DOHH2 (cell line): ENCODE results near the gene IVL.

Experiments
- H3F3A ChIP-seq: fragments of 200-600 bp; sonication (generic), shearing (Covaris generic); 2 replicates; pipeline ENCODE4 v1.6.0; 2016; ENCODE audit warnings: antibody characterized with exemption, mild to moderate bottlenecking; ENCODE audit not compliant: control insufficient read depth, insufficient read depth
- H3K27ac ChIP-seq: fragments of 200-600 bp; sonication (generic); 2 replicates; pipeline ENCODE4 v1.5.1; 2014; ENCODE audit warnings: low read depth, mild to moderate bottlenecking, low read length, moderate library complexity
- H3K27me3 ChIP-seq: fragments of 200-600 bp; sonication (generic); 2 replicates; pipeline ENCODE4 v1.6.1; 2014; ENCODE audit warnings: mild to moderate bottlenecking, low read length, mixed read lengths; ENCODE audit not compliant: control insufficient read depth
- H3K36me3 ChIP-seq: fragments of 200-600 bp; sonication (generic); 2 replicates; pipeline ENCODE4 v1.6.1; 2014; ENCODE audit warnings: mild to moderate bottlenecking, low read length, moderate library complexity, mixed read lengths; ENCODE audit not compliant: control insufficient read depth
- H3K4me1 ChIP-seq: fragments of 200-600 bp; sonication (generic); 2 replicates; pipeline ENCODE4 v1.6.1; 2014; ENCODE audit warnings: mild to moderate bottlenecking, low read length, mixed read lengths; ENCODE audit not compliant: control insufficient read depth
- H3K4me2 ChIP-seq: fragments of 200-600 bp; sonication (generic); 2 replicates; pipeline ENCODE4 v1.6.0; 2014; ENCODE audit warnings: mild to moderate bottlenecking, low read length, moderate library complexity
- H3K4me3 ChIP-seq: fragments of 200-600 bp; sonication (generic); 2 replicates; pipeline ENCODE4 v1.5.1; 2014; ENCODE audit warnings: mild to moderate bottlenecking, low read length, mixed read lengths
- H3K79me2 ChIP-seq: fragments of 200-600 bp; sonication (generic); 2 replicates; pipeline ENCODE4 v1.6.1; 2014; ENCODE audit warnings: mild to moderate bottlenecking, low read length, mixed read lengths; ENCODE audit not compliant: control insufficient read depth
- H3K9me2 ChIP-seq: fragments of 200-600 bp; sonication (generic); replicated peaks from 2 replicates; pipeline ENCODE4 v1.6.1; 2014; ENCODE audit warnings: mild to moderate bottlenecking, low read length, mixed read lengths; ENCODE audit not compliant: control insufficient read depth
- H3K9me3 ChIP-seq: fragments of 200-600 bp; sonication (generic); 2 replicates; pipeline ENCODE4 v1.6.1; 2014; ENCODE audit warnings: antibody characterized with exemption, low read length, mixed read lengths; ENCODE audit not compliant: control insufficient read depth, insufficient read depth
- H4K20me1 ChIP-seq: fragments of 200-600 bp; sonication (generic); 2 replicates; pipeline ENCODE4 v1.6.0; 2014; ENCODE audit warnings: low read depth, mild to moderate bottlenecking, antibody characterized with exemption, low read length, moderate library complexity; ENCODE audit not compliant: control insufficient read depth, insufficient read depth
- EZH2phosphoT487 ChIP-seq: fragments of 200-600 bp; sonication (generic); IDR thresholded peaks from 2 replicates; pipeline ENCODE4 v1.6.1; 2017; ENCODE audit warnings: borderline replicate concordance, mild to moderate bottlenecking, antibody characterized with exemption, low read length, moderate library complexity, mixed read lengths
- TF ChIP-seq, protein P1 (sequence below): fragments of 200-600 bp; sonication (generic); IDR thresholded peaks from one replicate; pipeline ENCODE4 v1.5.1; 2014; ENCODE audit warnings: antibody characterized with exemption, mild to moderate bottlenecking, low read depth, low read length; ENCODE audit not compliant: poor library complexity, severe bottlenecking

The IVL gene

DNA sequence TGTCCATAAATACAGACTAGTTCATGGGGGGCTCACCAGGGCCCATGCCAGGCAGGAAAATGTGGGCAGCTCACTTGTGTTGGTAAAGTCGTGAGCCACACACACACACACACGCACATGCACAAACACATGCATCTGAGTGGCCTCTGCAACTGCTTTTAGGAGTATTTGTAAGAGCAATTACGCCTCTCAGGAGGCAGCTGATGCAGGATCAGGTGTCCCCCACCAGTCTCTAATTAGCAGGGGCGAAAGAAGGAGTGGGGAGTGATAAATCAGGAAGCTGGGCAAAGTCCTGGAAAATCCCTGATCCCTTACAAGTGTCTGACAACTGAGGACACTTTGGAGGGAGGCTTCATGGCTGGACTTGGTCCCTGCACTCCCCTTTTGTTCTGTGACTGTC, 5.7 kb upstream of the IVL start:
- Histone ChIP-seq H3K4me3 (no peak overlapping the region), H3F3A (no peaks in the 10 kb centered on the region), H4K20me1 (no peaks in the 10 kb centered on the region), H3K27me3 (no peaks in the 10 kb centered on the region), H3K9me3 (no peaks in the 10 kb centered on the region), H3K27ac (no peak overlapping the region), H3K36me3 (no peaks in the 10 kb centered on the region), H3K9me2 (no peaks in the 10 kb centered on the region), H3K4me2 (no peak overlapping the region), H3K4me1 (no peaks in the 10 kb centered on the region), H3K79me2 (no peaks in the 10 kb centered on the region)
- TF ChIP-seq EZH2phosphoT487: no peak
- TF ChIP-seq, protein P1, sequence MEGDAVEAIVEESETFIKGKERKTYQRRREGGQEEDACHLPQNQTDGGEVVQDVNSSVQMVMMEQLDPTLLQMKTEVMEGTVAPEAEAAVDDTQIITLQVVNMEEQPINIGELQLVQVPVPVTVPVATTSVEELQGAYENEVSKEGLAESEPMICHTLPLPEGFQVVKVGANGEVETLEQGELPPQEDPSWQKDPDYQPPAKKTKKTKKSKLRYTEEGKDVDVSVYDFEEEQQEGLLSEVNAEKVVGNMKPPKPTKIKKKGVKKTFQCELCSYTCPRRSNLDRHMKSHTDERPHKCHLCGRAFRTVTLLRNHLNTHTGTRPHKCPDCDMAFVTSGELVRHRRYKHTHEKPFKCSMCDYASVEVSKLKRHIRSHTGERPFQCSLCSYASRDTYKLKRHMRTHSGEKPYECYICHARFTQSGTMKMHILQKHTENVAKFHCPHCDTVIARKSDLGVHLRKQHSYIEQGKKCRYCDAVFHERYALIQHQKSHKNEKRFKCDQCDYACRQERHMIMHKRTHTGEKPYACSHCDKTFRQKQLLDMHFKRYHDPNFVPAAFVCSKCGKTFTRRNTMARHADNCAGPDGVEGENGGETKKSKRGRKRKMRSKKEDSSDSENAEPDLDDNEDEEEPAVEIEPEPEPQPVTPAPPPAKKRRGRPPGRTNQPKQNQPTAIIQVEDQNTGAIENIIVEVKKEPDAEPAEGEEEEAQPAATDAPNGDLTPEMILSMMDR: no peak

DNA sequence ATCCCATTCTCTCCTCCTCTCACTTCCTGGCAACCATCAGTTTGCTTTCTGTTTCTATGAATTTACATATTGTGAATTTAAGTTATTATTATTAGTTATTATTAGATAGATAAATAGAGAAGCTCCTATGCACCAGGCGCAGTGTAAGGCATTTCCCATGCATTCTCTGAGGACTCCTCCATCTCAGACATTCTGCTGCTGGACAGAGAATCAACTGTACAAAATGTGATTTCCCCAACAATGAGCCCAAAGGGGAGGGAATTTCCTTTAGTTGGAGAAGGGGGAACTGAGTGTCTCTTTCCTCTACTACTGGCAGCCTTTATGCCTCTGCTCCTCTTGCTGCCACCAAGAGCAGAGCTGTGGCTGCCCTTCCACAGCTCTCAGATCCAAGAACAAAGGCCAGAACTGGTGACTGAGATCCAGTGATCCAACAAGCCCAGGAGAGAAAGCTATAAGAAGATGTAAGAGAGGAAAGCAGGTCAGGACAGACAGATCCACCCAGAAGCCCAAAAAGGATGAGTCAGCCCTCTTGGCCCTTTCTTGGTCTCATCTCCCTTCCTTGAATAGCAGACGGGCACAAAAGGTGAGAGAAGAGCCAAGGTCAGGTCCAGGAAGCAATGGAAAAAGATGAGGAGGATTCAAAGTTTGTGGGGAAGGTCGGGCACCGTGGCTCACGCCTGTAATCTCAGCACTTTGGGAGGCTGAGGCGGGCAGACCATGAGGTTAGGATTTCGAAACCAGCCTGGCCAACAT, 3.5 kb upstream of the IVL start:
- H3K4me3 ChIP-seq: no peak overlapping the region
- TF ChIP-seq, protein P1: no peak
- no peak for TF ChIP-seq EZH2phosphoT487
- H3F3A ChIP-seq: no peaks in the 10 kb centered on the region
- H4K20me1 ChIP-seq: no peaks in the 10 kb centered on the region
- no peaks in the 10 kb centered on the region for H3K79me2 ChIP-seq
- no peaks in the 10 kb centered on the region for H3K27me3 ChIP-seq
- no peak overlapping the region for H3K4me2 ChIP-seq
- H3K36me3 ChIP-seq: no peaks in the 10 kb centered on the region
- no peaks in the 10 kb centered on the region for H3K4me1 ChIP-seq
- H3K9me2 ChIP-seq: no peaks in the 10 kb centered on the region
- H3K27ac ChIP-seq: no peak overlapping the region
- no peaks in the 10 kb centered on the region for H3K9me3 ChIP-seq

DNA sequence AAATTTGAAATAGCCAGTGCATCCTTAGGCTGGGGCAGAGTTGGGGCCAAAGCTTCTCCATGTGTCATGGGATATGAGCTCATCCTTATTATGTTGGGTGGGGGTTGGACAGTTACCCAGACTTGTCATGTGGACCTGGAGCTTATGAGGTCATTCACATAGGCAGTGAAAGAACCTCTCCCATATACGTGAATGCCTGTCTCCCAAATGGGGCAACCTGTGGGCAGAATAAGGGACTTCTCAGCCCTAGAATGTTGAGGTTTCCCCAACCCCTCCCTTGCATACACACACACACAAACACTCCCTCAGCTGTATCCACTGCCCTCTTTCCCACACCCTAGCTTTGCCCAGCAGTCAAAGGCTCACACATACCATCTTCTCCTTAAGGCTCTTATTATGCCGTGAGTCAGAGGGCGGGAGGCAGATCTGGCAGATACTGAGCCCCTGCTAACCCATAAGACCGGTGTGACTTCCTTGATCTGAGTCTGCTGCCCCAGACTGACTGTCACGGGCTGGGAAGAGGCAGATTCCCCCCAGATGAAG, 2.3 kb upstream of the IVL start:
- H3K36me3 ChIP-seq: no peaks in the 10 kb centered on the region
- no peaks in the 10 kb centered on the region for H4K20me1 ChIP-seq
- no peaks in the 10 kb centered on the region for H3K9me2 ChIP-seq
- H3K27ac ChIP-seq: no peak overlapping the region
- H3K4me2 ChIP-seq: no peak overlapping the region
- no peaks in the 10 kb centered on the region for H3K4me1 ChIP-seq
- H3K9me3 ChIP-seq: no peaks in the 10 kb centered on the region
- H3K79me2 ChIP-seq: no peaks in the 10 kb centered on the region
- TF ChIP-seq EZH2phosphoT487: no peak
- TF ChIP-seq, protein P1: no peak
- no peak overlapping the region for H3K4me3 ChIP-seq
- no peaks in the 10 kb centered on the region for H3F3A ChIP-seq
- no peaks in the 10 kb centered on the region for H3K27me3 ChIP-seq
